WI38 (cell line): ENCODE data around the gene CELF2.

Source experiments
- H3K4me3 ChIP-seq: 2 replicates; pipeline ENCODE4 v1.5.1; 2011; ENCODE audit warnings: low read depth, mild to moderate bottlenecking, control low read depth, low read length
- TF ChIP-seq, protein P1 (sequence below): IDR thresholded peaks from 2 replicates; pipeline ENCODE4 v1.5.1; 2012; ENCODE audit warnings: low read depth, mild to moderate bottlenecking, control low read depth, low read length

The CELF2 gene

DNA sequence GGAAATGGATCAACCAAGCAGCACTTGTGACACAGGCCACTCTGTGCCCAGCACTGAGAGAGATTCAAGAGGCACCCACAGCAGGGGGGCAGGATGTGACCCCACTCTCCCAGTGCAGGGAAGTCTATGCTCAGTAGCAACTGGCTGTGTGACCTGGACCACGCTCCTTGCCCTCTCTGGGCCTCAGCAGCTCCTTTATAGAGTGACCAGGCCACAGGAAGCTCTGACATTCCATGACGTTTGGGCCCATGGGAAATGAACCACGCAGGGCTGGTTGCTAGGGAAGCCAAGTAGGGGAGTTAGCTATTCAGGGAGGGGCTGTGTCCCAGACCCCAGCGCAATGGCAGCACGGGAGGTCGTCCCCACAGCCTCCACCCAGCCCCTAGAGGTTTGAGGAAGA, 361.2 kb downstream of the CELF2 start:
- TF ChIP-seq, protein P1, sequence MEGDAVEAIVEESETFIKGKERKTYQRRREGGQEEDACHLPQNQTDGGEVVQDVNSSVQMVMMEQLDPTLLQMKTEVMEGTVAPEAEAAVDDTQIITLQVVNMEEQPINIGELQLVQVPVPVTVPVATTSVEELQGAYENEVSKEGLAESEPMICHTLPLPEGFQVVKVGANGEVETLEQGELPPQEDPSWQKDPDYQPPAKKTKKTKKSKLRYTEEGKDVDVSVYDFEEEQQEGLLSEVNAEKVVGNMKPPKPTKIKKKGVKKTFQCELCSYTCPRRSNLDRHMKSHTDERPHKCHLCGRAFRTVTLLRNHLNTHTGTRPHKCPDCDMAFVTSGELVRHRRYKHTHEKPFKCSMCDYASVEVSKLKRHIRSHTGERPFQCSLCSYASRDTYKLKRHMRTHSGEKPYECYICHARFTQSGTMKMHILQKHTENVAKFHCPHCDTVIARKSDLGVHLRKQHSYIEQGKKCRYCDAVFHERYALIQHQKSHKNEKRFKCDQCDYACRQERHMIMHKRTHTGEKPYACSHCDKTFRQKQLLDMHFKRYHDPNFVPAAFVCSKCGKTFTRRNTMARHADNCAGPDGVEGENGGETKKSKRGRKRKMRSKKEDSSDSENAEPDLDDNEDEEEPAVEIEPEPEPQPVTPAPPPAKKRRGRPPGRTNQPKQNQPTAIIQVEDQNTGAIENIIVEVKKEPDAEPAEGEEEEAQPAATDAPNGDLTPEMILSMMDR = no peak
- H3K4me3 ChIP-seq = no peak overlapping the region

DNA sequence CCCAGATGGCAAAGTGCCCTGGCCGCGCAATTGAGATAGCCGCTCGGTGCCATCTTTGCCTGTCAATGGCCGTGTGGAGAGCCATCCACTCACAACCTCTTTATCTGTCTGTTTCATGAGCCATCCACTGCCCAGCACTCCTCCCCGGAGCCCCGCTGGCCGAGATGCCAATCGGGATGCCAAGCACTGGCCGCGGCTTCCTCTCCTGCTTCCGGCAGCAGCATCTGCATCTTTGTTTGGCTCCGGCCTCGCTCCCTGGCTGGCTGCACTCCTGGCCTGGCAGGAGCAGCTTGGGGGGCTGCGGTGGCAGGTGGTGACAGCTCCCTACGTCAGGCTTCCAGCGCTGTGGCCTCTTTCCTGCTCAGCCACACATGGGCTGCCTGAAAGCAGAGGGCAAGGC, 362.1 kb downstream of the CELF2 start:
- H3K4me3 ChIP-seq = no peak overlapping the region
- TF ChIP-seq, protein P1 = no peak

DNA sequence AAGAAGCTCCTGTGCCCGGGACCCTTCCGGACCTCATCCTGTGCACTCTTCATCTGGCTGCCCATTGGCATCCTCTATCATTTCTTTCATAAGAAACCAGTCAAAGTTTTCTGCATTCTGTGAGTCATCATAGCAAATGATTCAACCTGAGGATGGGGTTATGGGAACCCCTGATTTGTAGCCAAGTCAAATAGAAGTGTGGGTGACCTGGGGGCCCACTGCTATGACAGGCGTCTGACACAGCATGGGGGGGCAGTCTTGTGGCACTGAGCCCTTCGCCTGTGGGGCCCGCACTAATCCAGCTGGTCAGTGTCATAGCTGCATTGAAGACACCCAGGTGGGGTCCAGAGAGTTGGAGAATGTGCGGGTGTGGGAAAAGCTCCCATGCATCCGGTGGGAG, 363.4 kb downstream of the CELF2 start:
- no peak overlapping the region for H3K4me3 ChIP-seq
- TF ChIP-seq, protein P1 = no peak

DNA sequence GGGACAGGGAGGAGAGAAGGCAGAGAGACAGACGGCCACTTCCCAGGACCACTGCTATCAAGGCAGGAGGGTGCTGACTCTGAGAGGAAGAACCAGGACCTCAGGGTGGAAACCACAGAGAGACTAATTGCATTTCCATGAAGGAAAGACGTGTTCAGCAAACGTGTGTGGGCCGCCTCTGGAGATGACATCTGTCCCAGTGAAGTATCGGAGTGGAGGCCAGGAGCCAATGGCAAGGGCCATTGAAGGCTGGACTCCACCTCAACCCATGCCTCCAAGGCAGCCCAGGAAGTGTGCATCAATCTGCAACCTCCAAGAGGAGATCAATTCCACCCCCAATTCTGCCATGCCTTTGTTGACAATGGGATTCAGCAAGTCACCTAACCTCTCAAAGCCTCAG, 363.8 kb downstream of the CELF2 start:
- no peak overlapping the region for H3K4me3 ChIP-seq
- TF ChIP-seq, protein P1 = no peak

DNA sequence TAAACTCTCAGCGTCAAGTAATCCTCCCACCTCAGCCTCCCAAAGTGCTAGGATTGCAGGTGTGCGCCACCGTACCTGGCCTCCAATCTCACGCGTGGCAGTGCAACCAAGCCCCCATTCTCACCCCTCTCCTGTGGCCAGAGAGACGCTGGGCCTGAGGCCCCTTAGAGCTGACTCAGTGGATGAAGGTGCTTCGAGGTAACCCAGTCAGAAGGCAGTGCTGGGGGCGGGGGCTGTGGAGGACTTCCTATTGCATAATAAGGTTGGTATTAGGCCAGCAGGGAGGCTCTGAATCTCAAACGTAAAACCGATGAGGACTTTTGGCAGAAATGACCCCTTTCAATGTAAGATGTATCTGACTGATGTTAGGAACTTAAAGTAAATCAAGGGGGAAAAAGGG, 364.5 kb downstream of the CELF2 start:
- TF ChIP-seq, protein P1 = no peak
- no peak overlapping the region for H3K4me3 ChIP-seq

DNA sequence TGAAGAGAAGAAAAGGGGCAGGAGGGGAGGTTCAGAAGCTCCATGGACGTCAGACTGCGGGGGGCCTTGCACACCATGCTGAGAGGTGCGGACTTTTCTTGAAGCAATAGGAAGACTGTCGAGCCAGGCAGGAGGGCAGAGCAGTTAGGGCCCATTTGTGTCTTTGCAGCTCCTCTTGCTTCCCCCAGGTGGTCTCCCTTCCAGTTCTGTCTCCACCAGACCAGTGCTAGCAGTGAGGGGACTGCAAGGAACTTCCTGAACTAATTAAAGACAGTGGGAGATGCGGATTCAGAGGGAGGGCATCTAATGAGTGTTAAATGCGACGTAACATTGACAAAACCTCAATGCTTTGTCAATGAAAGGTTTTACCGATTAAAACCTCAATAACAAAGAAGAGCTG, 368.4 kb downstream of the CELF2 start:
- TF ChIP-seq, protein P1 = no peak
- no peak overlapping the region for H3K4me3 ChIP-seq
